Stimulated activated CD4-positive, alpha-beta T cell treated with anti-CD3 and anti-CD28 coated beads, Interleukin-2, amount 100 ng/mL, for 4 hours (primary cell): ENCODE data around the gene VPS4B.
"Not testable (repeated sequence)": the region's sequence is repeated elsewhere in the genome, so short reads cannot be mapped to it uniquely, and the experiment has no call there.

Experiments
- DNase-seq: peaks from one replicate; pipeline ENCODE4 v3.0.0-alpha.2; 2020; ENCODE audit warnings: low read depth

Gene VPS4B

GRCh38 chr18:63367053-63367953, 55.0 kb downstream of the VPS4B start, which contains the start of gene KDSR:
Gene KDSR, minus strand, starts transcription at chr18:63367206. Its CDS starts 88 bp downstream, at chr18:63367118.
- peak; percentile 70 for DNase-seq

GRCh38 chr18:63366213-63367052, 55.8 kb downstream of the VPS4B start:
- DNase-seq: peak; percentile 59

- no peak for DNase-seq
These were observed 56.4 kb downstream of the VPS4B start for GRCh38 chr18:63365876-63366212.

- no peak for DNase-seq
These were observed 58.3 kb downstream of the VPS4B start for GRCh38 chr18:63363951-63364350.

- DNase-seq: not testable (repeated sequence)
These were observed 58.9 kb downstream of the VPS4B start for GRCh38 chr18:63363420-63363819.

GRCh38 chr18:63356272-63356896, 65.9 kb downstream of the VPS4B start:
- no peak for DNase-seq

- DNase-seq: no peak
These were observed 72.0 kb downstream of the VPS4B start for GRCh38 chr18:63350230-63350629.

GRCh38 chr18:63348508-63349136, 73.7 kb downstream of the VPS4B start:
- DNase-seq: no peak

GRCh38 chr18:63346480-63347183, 75.6 kb downstream of the VPS4B start:
- DNase-seq: no peak

- no peak for DNase-seq
These were observed 76.2 kb downstream of the VPS4B start for GRCh38 chr18:63346031-63346430.

- DNase-seq: no peak
These were observed 77.4 kb downstream of the VPS4B start for GRCh38 chr18:63344918-63345317.

- DNase-seq: no peak
These were observed 78.0 kb downstream of the VPS4B start for GRCh38 chr18:63344263-63344662.

- DNase-seq: no peak
These were observed 80.1 kb downstream of the VPS4B start for GRCh38 chr18:63342206-63342605.

- no peak for DNase-seq
These were observed 82.3 kb downstream of the VPS4B start for GRCh38 chr18:63339920-63340484.
